Liver (tissue), 3 donors: ENCODE results near the gene VPS25.

Experiments
- CTCF ChIP-seq: fragments of 150-350 bp; IDR thresholded peaks from 2 replicates; pipeline ENCODE4 v1.5.1; 2017; ENCODE audit warnings: improper control_type of control experiment, low read depth, low read length; ENCODE audit not compliant: missing input control
- GABPA ChIP-seq, 2 donors: IDR thresholded peaks in 1 of 2; conservative IDR thresholded peaks in 1 of 2; 2 replicates each; pipeline ENCODE4 v1.6.1; 2016; ENCODE audit warnings: antibody characterized with exemption in 2 of 2, mild to moderate bottlenecking in 1 of 2, moderate library complexity in 1 of 2
- donor health status: healthy.
- donor health status: healthy.

- no peak for TF ChIP-seq CTCF
- no peak for TF ChIP-seq GABPA (IDR thresholded peaks at IDR 0.05 in 1 of 2, conservative IDR thresholded peaks at IDR 0.05 in 1 of 2)
Measured at GRCh38 chr17:42787266-42787665, 14.0 kb downstream of the VPS25 start.
